HL-60 (cell line): ENCODE measurements around the gene M1AP.

Experiments used
- GABPA ChIP-seq: IDR thresholded peaks from 2 replicates; pipeline ENCODE4 v1.6.1; 2012; ENCODE audit warnings: low read depth
- POLR2AphosphoS5 ChIP-seq: IDR thresholded peaks from 2 replicates; pipeline ENCODE4 v1.6.1; 2012; ENCODE audit warnings: low read depth
- SPI1 ChIP-seq: IDR thresholded peaks from 2 replicates; pipeline ENCODE4 v1.6.1; 2012; ENCODE audit warnings: low read depth, mild to moderate bottlenecking, borderline replicate concordance
- TF ChIP-seq, protein P1 (sequence below): IDR thresholded peaks from one replicate; pipeline ENCODE4 v1.5.1; 2011; ENCODE audit warnings: low read length, control low read depth, inconsistent platforms; ENCODE audit not compliant: insufficient read depth
- TF ChIP-seq, protein P2 (sequence below): IDR thresholded peaks from 2 replicates; pipeline ENCODE4 v1.6.1; 2012; ENCODE audit warnings: low read depth; ENCODE audit not compliant: insufficient replicate concordance

DNA sequence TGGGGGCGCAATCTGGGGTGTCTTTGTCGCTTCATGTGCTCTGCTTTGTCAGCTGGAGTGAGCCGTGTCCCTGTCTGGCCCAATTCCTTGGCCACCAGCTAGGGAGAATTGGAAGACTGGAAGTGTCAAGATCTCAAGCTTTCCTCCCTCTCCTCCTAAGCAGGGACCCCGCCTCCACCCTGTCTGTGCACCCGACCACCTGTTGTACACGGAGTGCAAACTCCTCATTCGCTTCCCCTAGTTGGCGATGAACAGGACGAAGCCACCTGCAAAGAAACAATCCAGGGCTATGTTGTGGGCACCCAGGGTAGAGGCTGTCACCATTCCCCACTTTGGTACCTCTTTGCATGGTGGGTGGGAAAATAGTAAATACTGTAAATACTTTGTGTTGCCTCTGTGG is 120.4 kb downstream of the M1AP start:
- TF ChIP-seq SPI1 (no peak), POLR2AphosphoS5 (no peak), GABPA (no peak)
- TF ChIP-seq, protein P1, sequence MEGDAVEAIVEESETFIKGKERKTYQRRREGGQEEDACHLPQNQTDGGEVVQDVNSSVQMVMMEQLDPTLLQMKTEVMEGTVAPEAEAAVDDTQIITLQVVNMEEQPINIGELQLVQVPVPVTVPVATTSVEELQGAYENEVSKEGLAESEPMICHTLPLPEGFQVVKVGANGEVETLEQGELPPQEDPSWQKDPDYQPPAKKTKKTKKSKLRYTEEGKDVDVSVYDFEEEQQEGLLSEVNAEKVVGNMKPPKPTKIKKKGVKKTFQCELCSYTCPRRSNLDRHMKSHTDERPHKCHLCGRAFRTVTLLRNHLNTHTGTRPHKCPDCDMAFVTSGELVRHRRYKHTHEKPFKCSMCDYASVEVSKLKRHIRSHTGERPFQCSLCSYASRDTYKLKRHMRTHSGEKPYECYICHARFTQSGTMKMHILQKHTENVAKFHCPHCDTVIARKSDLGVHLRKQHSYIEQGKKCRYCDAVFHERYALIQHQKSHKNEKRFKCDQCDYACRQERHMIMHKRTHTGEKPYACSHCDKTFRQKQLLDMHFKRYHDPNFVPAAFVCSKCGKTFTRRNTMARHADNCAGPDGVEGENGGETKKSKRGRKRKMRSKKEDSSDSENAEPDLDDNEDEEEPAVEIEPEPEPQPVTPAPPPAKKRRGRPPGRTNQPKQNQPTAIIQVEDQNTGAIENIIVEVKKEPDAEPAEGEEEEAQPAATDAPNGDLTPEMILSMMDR: no peak
- TF ChIP-seq, protein P2, sequence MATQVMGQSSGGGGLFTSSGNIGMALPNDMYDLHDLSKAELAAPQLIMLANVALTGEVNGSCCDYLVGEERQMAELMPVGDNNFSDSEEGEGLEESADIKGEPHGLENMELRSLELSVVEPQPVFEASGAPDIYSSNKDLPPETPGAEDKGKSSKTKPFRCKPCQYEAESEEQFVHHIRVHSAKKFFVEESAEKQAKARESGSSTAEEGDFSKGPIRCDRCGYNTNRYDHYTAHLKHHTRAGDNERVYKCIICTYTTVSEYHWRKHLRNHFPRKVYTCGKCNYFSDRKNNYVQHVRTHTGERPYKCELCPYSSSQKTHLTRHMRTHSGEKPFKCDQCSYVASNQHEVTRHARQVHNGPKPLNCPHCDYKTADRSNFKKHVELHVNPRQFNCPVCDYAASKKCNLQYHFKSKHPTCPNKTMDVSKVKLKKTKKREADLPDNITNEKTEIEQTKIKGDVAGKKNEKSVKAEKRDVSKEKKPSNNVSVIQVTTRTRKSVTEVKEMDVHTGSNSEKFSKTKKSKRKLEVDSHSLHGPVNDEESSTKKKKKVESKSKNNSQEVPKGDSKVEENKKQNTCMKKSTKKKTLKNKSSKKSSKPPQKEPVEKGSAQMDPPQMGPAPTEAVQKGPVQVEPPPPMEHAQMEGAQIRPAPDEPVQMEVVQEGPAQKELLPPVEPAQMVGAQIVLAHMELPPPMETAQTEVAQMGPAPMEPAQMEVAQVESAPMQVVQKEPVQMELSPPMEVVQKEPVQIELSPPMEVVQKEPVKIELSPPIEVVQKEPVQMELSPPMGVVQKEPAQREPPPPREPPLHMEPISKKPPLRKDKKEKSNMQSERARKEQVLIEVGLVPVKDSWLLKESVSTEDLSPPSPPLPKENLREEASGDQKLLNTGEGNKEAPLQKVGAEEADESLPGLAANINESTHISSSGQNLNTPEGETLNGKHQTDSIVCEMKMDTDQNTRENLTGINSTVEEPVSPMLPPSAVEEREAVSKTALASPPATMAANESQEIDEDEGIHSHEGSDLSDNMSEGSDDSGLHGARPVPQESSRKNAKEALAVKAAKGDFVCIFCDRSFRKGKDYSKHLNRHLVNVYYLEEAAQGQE: no peak
